ENCODE results near the gene IMPDH2. TPM values are rescaled to one million over a fixed set of nuclear protein-coding genes. Genes with fewer than 3 reads are reported as not detected.

The IMPDH2 gene
- polyA plus RNA-seq, 3 donors, result 20.8 to 67.3 (median 21.0) TPM

DNA sequence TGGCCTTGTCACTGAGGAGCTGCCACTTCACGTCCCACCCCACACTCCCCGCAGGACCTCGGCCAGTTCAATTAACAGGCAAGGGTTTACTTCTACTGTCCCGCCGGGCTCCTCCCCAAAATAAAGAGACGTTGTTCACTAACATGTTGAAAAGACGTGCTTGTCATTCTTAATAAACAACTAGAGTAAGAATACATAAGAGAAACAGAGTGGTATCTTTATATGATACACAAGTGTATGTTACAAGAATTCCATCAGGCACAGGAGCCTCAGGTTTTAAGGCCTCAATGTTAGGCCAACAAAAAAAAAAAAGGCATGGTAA lies 326 bp upstream of the IMPDH2 start:
- Mint-ChIP-seq H3K9me3 (no peaks in the 10 kb centered on the region), H3K27ac (peak overlapping the region; percentile 88 to 98 (median 97)), H3K36me3 (peaks cover 57 to 63% of the 10 kb centered on the region in 2 donors), H3K4me3 (peak overlapping the region; percentile 79 to 88), H3K27me3 (ENCODE audit: low read depth in 3 of 3) (no peaks in the 10 kb centered on the region), H3K4me1 (peaks cover 25% of the 10 kb centered on the region)
- Histone ChIP-seq H3K27ac (ENCODE audit: low read depth in 1 of 2, low read length in 2 of 2) (peak overlapping the region; percentile 77 to 92), H3K9ac (ENCODE audit: insufficient read depth, low read length, poor library complexity, severe bottlenecking) (peak overlapping the region; percentile 75), H3K27me3 (ENCODE audit: control insufficient read depth in 2 of 2, insufficient read depth in 2 of 2, low read length in 2 of 2) (no peaks in the 10 kb centered on the region), H3K9me3 (replicated peaks in 1 of 2; ENCODE audit: control insufficient read depth in 1 of 2, insufficient read depth in 1 of 2, low read length in 2 of 2) (no peaks in the 10 kb centered on the region), H4K20me1 (ENCODE audit: insufficient read depth, low read length) (no peaks in the 10 kb centered on the region), H3K36me3 (replicated peaks in 1 of 2; ENCODE audit: control insufficient read depth in 1 of 2, insufficient read depth in 2 of 2, low read length in 2 of 2) (peaks cover 58 to 67% of the 10 kb centered on the region in 2 donors), H3K79me2 (ENCODE audit: insufficient read depth, low read length) (peaks cover 23% of the 10 kb centered on the region), H3K4me1 (ENCODE audit: control insufficient read depth in 1 of 2, insufficient read depth in 2 of 2, low read length in 2 of 2) (peaks cover 14 to 20% of the 10 kb centered on the region in 2 donors), H3K4me2 (replicated peaks; ENCODE audit: extremely low read depth, low read length, poor library complexity, severe bottlenecking) (peak overlapping the region; percentile 78), H3K4me3 (replicated peaks in 1 of 3; ENCODE audit: low read depth in 2 of 3, low read length in 3 of 3) (peak overlapping the region in 1 of 3 experiments; percentile 76), H2AFZ (ENCODE audit: insufficient read depth, low read depth, low read length, poor library complexity, severe bottlenecking) (peak overlapping the region; percentile 73)
- intact Hi-C loops (cut with micrococcal nuclease), result loop anchor here in 1 of 2 donors (1.0 kb wide), 1 partner anchor 8 kb away; no protein-coding TSS in a partner anchor
- TF ChIP-seq, protein P1, sequence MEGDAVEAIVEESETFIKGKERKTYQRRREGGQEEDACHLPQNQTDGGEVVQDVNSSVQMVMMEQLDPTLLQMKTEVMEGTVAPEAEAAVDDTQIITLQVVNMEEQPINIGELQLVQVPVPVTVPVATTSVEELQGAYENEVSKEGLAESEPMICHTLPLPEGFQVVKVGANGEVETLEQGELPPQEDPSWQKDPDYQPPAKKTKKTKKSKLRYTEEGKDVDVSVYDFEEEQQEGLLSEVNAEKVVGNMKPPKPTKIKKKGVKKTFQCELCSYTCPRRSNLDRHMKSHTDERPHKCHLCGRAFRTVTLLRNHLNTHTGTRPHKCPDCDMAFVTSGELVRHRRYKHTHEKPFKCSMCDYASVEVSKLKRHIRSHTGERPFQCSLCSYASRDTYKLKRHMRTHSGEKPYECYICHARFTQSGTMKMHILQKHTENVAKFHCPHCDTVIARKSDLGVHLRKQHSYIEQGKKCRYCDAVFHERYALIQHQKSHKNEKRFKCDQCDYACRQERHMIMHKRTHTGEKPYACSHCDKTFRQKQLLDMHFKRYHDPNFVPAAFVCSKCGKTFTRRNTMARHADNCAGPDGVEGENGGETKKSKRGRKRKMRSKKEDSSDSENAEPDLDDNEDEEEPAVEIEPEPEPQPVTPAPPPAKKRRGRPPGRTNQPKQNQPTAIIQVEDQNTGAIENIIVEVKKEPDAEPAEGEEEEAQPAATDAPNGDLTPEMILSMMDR (IDR thresholded peaks at IDR 0.05), result no peak
- no peak for DNase-seq
- WGBS (ENCODE audit: insufficient coverage), result 0% methylated on average over 1 of the region's 7 CpGs

DNA sequence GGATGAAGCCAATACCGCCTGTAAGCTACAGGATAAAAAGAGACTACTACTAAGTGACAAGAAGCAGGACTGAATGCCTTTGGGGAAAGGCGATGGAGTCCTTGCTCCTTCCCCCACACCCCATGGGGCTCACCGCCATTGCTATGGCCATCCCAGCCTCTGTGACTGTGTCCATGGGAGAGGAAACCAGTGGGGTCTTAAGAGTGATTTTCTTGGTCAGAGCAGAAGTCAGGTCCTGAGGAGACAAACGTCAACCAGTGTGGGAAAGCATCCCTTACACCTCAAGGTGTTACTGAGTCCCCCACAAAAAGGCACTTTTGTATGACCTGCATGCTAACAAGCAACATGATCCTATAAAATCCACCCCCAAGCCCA lies 913 bp downstream of the IMPDH2 start:
- Mint-ChIP-seq H3K27me3 (ENCODE audit: low read depth in 3 of 3) (no peaks in the 10 kb centered on the region), H3K36me3 (peaks cover 62 to 63% of the 10 kb centered on the region in 2 donors), H3K9me3 (no peaks in the 10 kb centered on the region), H3K4me3 (peak overlapping the region; percentile 79 to 91), H3K4me1 (peaks cover 25% of the 10 kb centered on the region), H3K27ac (peak overlapping the region in 6 of 7 donors; percentile 59 to 98 (median 96))
- H3K27me3 ChIP-seq (ENCODE audit: control insufficient read depth in 2 of 2, insufficient read depth in 2 of 2, low read length in 2 of 2), result no peaks in the 10 kb centered on the region
- peaks cover 35% of the 10 kb centered on the region for H3K79me2 ChIP-seq (ENCODE audit: insufficient read depth, low read length)
- no peak for DNase-seq
- H3K4me1 ChIP-seq (ENCODE audit: control insufficient read depth in 1 of 2, insufficient read depth in 2 of 2, low read length in 2 of 2), result peaks cover 15 to 22% of the 10 kb centered on the region in 2 donors
- no CpG with 5 or more reads among the region's 4 CpGs for WGBS (ENCODE audit: insufficient coverage)
- H3K4me3 ChIP-seq (replicated peaks in 1 of 3; ENCODE audit: low read depth in 2 of 3, low read length in 3 of 3), result peak overlapping the region in 1 of 3 experiments; percentile 76
- H4K20me1 ChIP-seq (ENCODE audit: insufficient read depth, low read length), result no peaks in the 10 kb centered on the region
- intact Hi-C loops (cut with micrococcal nuclease), result no loop called here
- TF ChIP-seq, protein P1 (IDR thresholded peaks at IDR 0.05), result no peak
- H3K9me3 ChIP-seq (replicated peaks in 1 of 2; ENCODE audit: control insufficient read depth in 1 of 2, insufficient read depth in 1 of 2, low read length in 2 of 2), result no peaks in the 10 kb centered on the region
- peak overlapping the region in 1 of 2 donors; percentile 92 for H3K27ac ChIP-seq (ENCODE audit: low read depth in 1 of 2, low read length in 2 of 2)
- H3K9ac ChIP-seq (ENCODE audit: insufficient read depth, low read length, poor library complexity, severe bottlenecking), result peak overlapping the region; percentile 75
- H3K36me3 ChIP-seq (replicated peaks in 1 of 2; ENCODE audit: control insufficient read depth in 1 of 2, insufficient read depth in 2 of 2, low read length in 2 of 2), result peaks cover 62 to 69% of the 10 kb centered on the region in 2 donors
- no peak overlapping the region for H2AFZ ChIP-seq (ENCODE audit: insufficient read depth, low read depth, low read length, poor library complexity, severe bottlenecking)
- H3K4me2 ChIP-seq (replicated peaks; ENCODE audit: extremely low read depth, low read length, poor library complexity, severe bottlenecking), result peak overlapping the region; percentile 78

Measured in CD14-positive monocyte (primary cell).